ENCODE results near the gene ASTN2.

- TF ChIP-seq EP300 (IDR thresholded peaks at IDR 0.05) (no peak), CTCF (IDR thresholded peaks at IDR 0.05) (no peak), POLR2A (IDR thresholded peaks at IDR 0.05; ENCODE audit: low read length) (no peak), NR3C1 (IDR thresholded peaks at IDR 0.05) (no peak), ESRRA (IDR thresholded peaks at IDR 0.05; ENCODE audit: borderline replicate concordance, low read length) (no peak), MAZ (IDR thresholded peaks at IDR 0.05; ENCODE audit: borderline replicate concordance, low read depth, low read length) (no peak), SMC3 (IDR thresholded peaks at IDR 0.05) (no peak), MAX (IDR thresholded peaks at IDR 0.05) (no peak), ELK1 (IDR thresholded peaks at IDR 0.05; ENCODE audit: low read depth, low read length) (no peak), HEYL (CRISPR knock-in tag; IDR thresholded peaks at IDR 0.05) (no peak), ZC3H11A (IDR thresholded peaks at IDR 0.05) (no peak), CBX8 (IDR thresholded peaks at IDR 0.05) (no peak), GATA3 (IDR thresholded peaks at IDR 0.05; ENCODE audit: borderline replicate concordance) (no peak), JUN (IDR thresholded peaks at IDR 0.05) (no peak)
Measured at GRCh38 chr9:117184173-117184572, 230.7 kb downstream of the ASTN2 start.
